Measurements from ENCODE around the gene PDGFRB.

DNA sequence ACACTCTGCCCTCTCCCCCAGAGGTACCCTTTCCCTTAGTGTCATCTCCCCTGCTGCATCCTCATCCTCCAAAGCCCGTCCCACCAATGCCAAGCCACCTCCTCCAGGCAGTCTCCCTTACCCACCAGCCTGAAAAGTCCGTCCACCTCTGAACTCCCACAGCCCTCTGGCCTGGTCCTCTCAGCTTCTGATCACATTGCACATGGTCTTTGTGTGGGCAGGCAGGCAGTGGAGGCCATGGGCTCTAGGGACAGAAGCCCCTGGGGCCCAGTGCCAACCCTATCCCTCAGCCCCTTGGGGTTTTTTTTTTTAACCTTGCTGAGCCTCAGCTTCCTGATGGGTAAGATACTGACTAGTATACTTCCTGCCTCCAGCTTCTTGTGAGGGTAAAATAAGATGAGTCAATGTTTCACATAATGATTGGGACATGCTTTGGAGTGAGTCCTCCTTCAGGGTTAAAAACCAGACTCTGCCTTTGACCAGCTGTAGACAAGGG, 88.7 kb downstream of the PDGFRB start:
- TF ChIP-seq FOXK2 (conservative IDR thresholded peaks at IDR 0.05 in 1 of 2, IDR thresholded peaks at IDR 0.05 in 1 of 2; ENCODE audit: low read depth in 2 of 2), result no peak
- no peak for TF ChIP-seq ZNF24 (IDR thresholded peaks at IDR 0.05)
- no peak for TF ChIP-seq SMARCE1 (IDR thresholded peaks at IDR 0.05)
- no peak for TF ChIP-seq CTCF (IDR thresholded peaks at IDR 0.05 in 2 of 3, conservative IDR thresholded peaks at IDR 0.05 in 1 of 3; ENCODE audit: insufficient read depth in 2 of 3, low read depth in 1 of 3, low read length in 3 of 3)
- TF ChIP-seq MTA3 (IDR thresholded peaks at IDR 0.05; ENCODE audit: borderline replicate concordance), result no peak
